ENCODE measurements around the gene COLQ.

Gene COLQ

DNA sequence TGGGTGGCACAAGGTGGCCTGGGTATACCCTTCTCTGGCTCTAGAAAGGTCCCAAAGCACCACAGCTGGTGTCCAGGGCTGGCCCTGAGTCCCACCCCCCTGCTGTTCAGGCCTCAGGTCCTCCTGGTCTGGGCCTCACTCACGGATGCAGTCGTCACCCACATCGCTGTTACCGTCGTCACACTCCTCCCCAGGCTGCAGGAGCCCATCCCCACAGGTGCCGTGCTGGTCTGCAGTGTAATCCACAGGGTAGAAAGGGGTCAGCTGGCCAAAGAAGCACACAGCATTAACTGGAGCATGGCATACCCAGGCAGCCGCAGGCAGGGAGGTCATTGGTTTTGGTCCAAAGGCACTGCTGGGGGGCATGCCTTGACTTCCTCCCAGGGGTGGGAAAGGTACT, 65.8 kb downstream of the COLQ start:
- peak; percentile 53 for DNase-seq (ENCODE audit: low spot score)

- DNase-seq (ENCODE audit: low spot score), result peak; percentile 20
Observed at GRCh38 chr3:15454965-15455364, 66.5 kb downstream of the COLQ start.

DNA sequence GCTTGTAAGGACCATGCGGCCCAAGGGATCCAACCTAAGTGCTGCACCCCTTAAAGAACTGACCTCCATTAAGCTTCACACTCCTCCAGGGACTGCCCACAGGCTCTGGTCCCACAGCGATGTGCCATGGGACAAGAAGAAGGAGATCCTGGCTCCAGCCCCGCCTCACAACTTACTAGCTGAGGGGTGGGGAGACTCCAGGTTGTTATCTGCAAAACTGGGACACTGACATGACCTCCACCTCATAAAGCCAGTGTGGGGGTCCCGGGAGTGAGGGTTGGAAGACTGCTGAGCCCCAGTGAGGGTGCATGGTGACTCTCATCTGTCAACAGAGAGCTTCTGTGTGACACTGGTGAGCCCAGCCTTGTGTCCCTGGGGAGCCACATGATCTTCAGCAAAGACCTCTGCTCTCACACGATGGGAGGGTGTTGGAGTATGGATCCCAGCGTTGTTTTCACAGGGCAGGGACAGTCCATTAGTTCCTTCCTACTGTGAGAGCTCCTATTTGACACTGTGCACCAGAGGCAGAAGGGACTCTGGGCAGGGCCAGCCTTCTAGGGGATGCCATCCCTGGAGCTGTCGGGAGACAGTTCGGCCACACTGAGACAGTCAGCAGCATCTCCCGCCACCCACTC, 67.4 kb downstream of the COLQ start:
- peak; percentile 37 for DNase-seq (ENCODE audit: low spot score)

- no peak for DNase-seq (ENCODE audit: low spot score)
Observed at GRCh38 chr3:15453501-15453900, 68.0 kb downstream of the COLQ start.

- DNase-seq (ENCODE audit: low spot score), result peak; percentile 23
Observed at GRCh38 chr3:15452961-15453360, 68.5 kb downstream of the COLQ start.

DNA sequence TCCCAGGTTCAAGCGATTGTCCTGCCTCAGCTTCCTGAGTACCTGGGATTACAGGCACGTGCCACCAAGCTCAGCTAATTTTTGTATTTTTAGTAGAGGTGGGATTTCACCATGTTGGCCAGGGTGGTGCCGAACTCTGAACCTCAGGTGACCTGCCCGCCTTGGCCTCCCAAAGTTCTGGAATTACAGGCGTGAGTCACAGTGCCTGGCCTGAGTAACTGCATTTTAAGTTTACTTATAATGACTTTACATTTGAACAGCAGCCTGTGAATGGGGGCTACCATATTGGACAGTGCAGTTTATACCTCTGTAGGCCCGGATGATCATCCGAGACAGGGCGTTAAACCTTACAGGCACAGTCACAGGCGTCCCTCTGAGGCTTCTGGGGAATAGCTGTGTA, 69.3 kb downstream of the COLQ start:
- peak; percentile 15 for DNase-seq (ENCODE audit: low spot score)

DNA sequence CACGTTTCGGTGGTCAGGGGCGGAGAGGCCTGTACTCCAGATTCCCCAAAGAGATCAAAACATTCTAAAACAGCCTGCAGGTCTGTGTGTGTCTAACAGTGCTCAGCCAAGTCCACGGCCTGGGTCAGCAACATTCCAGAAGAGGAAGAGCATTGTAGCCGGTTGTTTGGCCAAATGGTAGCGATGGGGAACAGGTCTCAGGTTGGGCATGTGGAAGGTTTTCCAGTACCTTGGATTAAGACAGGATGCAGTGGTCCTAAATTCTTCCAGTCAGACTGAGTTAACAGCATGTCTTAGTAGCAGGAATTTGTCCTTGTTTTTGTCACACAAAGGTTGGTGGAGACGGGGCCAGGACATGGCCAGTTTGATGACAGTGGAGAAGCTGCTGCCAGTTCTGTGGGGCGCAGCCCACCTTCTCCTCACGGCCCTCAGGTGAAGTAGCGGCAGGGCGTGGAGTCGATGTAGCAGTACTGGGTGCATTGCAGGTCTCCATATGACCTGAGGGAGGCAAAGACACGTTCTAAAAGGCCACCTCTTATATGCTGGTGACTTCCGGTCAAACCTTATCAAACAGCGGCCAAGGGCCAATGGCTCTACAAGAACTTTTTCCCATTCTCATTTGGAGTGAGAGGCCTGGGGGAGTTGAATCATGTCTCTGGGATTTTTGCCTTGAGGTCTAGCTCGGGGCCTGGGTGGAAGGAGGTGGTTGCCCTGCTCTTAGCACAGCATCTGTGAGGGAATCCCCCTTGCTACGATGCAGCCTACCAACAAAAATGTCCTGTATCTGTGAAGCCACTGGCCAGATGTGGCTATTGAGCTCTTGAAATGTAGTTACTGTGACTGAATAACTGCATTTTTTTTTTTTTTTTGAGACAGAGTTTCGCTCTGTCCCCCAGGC, 70.0 kb downstream of the COLQ start:
- DNase-seq (ENCODE audit: low spot score), result peak; percentile 31

DNA sequence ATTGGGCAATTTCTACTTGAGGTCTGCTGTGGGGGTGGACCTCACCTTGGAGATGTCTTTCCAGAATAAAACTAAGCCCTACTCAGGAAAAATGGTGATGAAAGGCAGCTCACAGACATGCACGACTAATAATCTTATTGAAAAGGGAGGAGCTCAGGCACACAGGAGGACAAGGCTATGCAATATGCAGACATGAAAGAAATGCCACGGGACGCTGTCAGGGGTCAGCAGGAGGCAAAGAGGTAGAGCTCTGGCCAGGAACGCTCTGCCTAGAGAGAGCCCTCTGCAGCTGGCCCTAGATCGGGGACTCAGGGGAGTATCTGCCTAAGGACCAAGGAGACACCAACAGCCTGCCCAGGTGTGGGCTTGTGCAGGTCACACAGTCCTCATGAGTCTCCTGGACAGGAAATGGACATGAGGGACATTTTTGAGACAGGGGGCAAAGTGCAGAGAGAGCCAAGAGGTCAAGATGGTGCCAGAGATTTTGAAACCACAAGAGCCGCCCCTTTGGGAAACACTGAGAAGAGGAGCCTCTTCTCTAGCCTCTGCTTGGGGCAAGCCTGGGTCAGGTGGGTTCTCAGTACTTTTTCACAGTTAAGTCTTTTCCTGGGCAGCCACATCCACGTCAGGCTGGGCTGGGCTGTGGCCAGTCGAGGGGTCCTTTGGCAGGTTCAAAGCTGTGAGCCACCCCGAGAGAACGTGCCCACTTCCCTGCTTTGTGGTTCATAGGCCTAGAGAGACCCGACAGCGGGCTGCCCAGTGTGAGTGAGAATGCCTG, 70.9 kb downstream of the COLQ start:
- DNase-seq (ENCODE audit: low spot score), result peak; percentile 53

DNA sequence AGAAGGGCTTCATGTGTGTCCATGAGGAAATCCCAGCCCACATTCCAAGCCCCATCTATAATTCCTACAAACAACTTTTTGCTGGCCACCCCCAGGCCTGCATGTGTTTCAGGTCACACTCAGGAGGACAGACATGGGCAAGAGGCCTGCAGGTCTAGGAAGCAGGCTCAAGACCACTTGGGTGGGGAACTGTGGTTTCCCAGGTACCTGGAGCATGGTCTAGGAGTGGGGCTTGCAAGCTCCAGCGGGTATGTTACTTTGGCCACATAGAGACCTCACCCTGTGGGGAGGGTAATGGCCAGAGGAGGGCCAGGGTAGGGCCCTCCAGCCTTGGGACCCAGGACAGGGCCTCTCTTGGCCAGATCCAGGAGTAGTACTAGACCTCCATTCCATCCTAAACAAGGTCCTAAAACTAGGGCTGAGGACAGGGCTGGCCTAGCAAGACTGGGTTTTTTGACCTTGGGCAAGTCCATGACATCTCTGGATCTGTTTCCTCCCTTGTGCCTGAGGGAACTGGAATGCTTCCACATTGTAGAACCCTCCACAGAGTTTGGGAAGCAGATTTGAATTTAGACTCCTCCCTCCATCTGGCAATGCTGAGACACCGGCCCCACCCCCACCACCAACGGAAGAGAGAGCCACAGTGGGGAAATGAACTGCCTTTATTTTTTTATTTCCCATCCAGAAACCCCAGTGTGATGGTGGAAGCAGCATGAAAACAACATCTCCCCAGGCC, 71.8 kb downstream of the COLQ start:
- DNase-seq (ENCODE audit: low spot score), result peak; percentile 40

DNA sequence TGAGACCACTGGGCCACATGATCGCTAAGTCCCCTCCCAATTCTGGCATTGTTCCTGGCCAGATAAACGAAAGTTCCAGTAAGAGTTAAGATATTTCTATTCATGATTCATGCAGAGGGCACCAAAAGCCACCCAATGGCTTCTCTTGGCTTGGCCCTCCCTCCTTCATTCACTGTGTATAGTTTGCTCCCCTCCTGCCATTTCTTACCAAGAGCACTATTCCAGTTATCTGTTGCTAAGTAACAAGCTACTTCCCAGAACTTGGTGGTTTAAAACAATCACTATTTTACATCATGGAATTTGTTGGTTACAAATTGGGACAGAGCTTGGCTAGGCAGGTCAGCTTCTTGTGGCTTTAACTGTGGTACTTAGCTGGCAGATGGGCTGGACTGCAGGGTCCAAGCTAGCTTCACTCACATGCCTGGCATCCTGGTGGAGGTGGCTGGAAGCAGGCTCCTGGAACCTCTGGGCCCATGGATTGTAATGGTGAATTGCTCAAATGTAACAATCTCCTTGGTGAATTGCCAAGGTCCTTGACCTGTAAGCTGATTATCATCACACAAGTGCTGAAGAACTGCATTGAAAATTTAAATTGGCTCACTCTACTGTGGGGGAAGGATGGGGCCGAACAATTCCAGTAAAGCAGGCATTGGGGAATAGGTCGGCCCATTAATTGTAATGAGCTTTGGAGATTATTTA, 77.5 kb downstream of the COLQ start:
- DNase-seq (ENCODE audit: low spot score), result no peak

DNA sequence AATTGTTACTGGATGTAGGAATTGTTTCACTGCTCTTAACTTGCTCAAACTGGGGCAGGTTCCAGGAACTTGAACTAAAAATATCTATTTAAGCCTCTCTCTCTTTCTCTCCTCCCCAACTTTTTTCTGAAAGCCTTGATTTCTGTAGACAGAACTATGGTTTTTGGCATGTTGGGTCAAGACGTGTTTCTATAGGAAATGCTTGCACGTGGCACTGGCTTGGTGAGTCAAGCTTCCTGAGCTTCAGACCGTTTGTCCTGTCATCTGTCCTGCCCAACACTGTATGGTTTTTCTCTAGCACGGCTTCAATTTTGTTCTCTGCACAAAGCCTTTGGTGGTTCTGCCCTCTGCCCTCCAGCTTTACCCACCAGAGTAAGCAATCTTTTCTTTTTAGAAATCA, 80.6 kb downstream of the COLQ start:
- no peak for DNase-seq (ENCODE audit: low spot score)

DNA sequence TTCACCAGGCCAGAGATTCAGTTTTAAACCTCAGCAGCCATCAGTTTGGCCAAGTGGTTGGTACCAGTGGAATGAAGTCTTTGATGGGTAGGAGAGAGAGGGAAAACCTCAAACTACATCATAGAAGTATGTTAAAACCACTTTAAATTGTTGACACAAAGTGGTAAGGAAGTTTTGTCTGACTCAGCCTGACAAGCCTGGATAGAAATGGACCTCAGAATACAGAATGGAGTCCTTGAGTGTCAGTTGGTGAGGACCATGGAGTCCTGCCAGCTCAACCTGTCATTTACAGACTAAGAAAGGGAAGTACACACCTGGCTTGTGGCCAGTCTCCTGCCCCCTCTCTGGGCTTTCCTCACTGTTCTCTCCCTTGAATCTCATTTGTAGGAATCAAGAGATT, 82.0 kb downstream of the COLQ start:
- DNase-seq (ENCODE audit: low spot score), result no peak

DNA sequence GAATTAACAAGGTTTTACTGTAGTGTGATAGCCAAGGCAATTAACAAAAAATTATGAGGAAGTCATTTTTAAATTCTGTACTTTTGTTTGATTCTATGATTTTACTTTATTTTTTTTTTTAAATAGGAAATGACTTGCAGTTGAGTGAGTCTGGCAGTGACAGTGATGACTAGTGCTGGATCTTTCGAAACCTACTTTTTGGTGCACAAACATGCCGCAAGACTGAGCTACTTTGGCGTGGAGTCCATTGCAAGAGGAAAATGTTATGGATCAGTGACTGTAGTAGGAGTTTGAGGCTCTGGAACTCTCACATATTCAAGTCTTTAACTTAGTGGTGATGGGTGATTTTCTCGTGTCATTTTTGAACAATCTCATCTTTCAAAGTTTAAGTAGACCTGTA, 82.5 kb downstream of the COLQ start:
- no peak for DNase-seq (ENCODE audit: low spot score)

DNA sequence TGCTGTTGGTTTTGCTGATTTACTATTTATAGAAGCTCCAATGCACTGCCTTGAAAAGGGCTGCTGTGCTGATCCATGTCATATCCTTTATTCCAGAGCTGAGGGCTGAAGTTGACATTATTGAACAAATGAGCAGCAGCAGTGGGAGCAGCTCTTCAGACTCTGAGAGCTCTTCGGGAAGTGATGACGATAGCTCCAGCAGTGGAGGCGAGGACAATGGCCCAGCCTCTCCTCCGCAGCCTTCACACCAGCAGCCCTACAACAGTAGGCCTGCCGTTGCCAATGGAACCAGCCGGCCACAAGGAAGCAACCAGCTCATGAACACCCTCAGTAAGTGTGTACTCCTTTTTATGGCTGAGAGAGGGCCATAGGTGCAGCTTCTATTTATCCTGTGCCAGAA, 85.3 kb downstream of the COLQ start:
- no peak for DNase-seq (ENCODE audit: low spot score)

DNA sequence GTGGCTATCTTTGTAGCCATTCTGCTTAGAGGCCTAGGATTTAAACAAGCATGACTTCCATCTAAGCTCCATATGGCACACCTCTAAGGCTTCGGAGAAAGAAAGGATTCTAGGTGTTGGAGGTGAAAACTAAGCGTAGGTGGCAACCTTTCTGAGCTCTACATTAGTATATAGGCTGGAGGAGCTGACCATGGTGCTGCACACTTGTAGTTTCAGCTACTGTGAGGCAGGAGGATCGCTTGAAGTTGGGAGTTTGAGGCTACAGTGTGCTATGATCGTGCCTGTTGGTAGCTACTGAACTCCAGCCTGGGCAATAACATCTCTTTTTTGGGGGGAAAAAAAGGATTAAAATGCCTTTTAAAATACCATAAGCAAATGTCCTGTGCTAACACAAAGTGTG, 86.8 kb downstream of the COLQ start:
- DNase-seq (ENCODE audit: low spot score), result no peak

- DNase-seq (ENCODE audit: low spot score), result no peak
Observed at GRCh38 chr3:15433531-15433930, 88.0 kb downstream of the COLQ start.

DNA sequence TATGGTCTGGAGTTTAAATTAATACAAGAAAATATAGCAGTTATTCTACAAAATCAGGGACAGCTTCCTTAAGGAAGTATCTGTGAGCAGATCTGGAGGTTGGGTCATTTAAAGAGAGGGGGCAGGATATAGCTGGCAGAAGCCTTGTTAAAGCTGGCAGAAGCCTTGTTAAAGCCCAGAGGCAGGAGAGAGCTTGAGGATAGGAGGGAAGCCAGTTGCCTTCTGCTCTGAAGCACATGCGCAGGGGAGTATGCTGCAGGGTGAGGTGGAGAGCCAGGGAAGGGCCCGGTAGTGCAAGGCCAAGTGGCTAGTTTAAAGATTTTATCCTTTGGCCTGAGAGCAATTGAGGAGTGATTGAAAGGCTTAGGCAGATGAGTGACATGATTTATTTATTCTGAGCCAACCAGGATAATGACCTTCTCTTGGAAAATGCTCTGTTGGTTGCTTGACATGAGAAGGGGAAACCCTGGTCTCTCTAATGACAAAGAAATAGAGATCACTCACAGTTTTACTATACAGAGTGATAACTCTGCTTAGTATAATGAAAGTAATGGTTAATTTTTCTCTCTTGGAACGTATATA, 90.2 kb downstream of the COLQ start:
- DNase-seq (ENCODE audit: low spot score), result no peak

DNA sequence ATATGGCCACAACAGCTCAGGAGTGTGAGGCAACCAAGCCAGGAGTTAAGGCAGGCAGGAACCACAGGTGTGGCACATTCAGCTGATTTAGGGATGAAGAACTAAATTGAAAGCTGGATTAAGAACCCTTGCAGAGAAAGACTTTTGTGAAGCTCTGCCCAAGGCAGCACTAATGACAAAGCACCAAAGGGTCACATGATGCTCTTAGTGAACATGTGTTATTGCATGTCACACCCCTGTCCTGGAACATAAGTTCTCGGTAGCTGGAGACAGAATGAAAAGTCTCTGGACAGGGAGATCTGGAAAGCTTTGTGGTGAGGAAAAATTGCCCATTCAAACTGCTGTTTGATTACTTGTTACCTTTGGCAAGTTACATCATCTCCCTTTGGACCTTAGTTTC, 90.9 kb downstream of the COLQ start:
- DNase-seq (ENCODE audit: low spot score), result no peak

GRCh38 chr3:15429080-15429479, 92.4 kb downstream of the COLQ start:
- DNase-seq (ENCODE audit: low spot score), result no peak

GRCh38 chr3:15428539-15428938, 93.0 kb downstream of the COLQ start:
- DNase-seq (ENCODE audit: low spot score), result no peak

DNA sequence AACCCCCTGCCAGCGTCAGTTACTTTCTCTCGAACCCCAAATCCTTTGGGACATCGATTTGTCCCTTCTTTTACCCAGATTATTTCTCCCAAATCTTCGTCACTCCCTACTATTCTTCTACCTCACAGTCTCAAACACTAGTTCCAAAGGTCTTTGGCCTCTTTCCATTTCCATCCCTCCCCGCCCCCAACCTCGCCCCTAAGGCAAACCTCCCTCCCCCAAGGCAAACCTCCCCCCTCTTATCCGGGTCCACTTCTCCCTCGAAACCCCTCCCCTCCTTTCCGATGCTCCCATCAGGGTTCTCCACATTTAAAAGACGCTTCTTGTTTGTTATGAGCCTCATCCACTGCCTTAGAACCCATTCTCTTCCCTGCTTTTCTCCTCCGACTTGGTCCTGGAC, 93.5 kb downstream of the COLQ start:
- no peak for DNase-seq (ENCODE audit: low spot score)

Measured in left forelimb (tissue), 1 donor.